ENCODE data around the gene SHB.

- no peak for TF ChIP-seq CTCF (IDR thresholded peaks at IDR 0.05)
- TF ChIP-seq POLR2A (IDR thresholded peaks at IDR 0.05), result no peak
These were observed 43.4 kb upstream of the SHB start for GRCh38 chr9:38112456-38112855.
